GM18858 (cell line): ENCODE data around the gene TDRD15.
"Not testable (repeated sequence)": the region's sequence is repeated elsewhere in the genome, so short reads cannot be mapped to it uniquely, and the experiment has no call there.

Experiments used
- ATAC-seq: cut with Tn5 transposase; IDR thresholded peaks from one replicate; pipeline ENCODE4 v1.9.1; 2021; ENCODE audit not compliant: unreplicated experiment

The TDRD15 gene

DNA sequence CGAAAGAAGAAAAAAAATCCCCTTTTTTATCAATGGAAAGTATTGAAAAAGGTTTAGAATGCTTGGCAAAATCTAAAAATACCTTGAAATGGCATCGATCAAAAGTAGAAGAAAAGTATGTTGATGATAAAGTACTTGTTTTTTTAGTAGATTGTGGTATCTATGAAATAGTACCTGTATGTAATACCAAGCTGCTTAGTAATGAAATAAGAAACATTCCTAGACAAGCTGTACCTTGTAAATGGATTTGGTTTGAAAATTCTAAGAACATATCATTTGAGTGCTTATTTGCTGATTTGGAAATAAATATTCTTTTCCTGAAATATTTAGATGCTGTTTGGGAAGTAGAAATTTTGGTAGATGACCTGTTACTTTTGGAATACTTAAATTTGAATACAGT, 18.4 kb downstream of the TDRD15 start:
- ATAC-seq, result no peak

- ATAC-seq, result no peak
Observed at GRCh38 chr2:21146638-21147037, 22.9 kb downstream of the TDRD15 start.

DNA sequence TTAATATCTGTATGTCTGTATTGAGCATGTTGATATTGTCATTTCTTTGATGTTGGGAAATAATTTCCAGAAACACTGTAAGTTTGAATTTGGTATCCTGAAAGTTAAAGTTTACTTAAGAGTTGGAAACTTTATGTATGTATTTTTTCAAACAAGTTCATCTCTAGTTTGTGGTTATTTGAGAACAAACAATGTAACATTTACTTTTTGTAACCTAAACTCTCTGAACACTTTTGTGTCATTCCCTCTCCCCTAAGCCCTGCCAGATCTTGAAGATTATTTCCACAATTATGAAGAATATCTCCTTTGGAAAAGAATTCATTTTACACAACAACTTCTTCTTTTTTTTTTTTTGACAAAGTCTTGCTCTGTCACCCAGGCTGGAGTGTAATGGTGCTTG, 24.9 kb downstream of the TDRD15 start:
- no peak for ATAC-seq

GRCh38 chr2:21151234-21151633, 27.5 kb downstream of the TDRD15 start:
- ATAC-seq, result not testable (repeated sequence)

- ATAC-seq, result no peak
Observed at GRCh38 chr2:21155365-21156136, 31.8 kb downstream of the TDRD15 start.

- no peak for ATAC-seq
Observed at GRCh38 chr2:21161122-21161521, 37.4 kb downstream of the TDRD15 start.

DNA sequence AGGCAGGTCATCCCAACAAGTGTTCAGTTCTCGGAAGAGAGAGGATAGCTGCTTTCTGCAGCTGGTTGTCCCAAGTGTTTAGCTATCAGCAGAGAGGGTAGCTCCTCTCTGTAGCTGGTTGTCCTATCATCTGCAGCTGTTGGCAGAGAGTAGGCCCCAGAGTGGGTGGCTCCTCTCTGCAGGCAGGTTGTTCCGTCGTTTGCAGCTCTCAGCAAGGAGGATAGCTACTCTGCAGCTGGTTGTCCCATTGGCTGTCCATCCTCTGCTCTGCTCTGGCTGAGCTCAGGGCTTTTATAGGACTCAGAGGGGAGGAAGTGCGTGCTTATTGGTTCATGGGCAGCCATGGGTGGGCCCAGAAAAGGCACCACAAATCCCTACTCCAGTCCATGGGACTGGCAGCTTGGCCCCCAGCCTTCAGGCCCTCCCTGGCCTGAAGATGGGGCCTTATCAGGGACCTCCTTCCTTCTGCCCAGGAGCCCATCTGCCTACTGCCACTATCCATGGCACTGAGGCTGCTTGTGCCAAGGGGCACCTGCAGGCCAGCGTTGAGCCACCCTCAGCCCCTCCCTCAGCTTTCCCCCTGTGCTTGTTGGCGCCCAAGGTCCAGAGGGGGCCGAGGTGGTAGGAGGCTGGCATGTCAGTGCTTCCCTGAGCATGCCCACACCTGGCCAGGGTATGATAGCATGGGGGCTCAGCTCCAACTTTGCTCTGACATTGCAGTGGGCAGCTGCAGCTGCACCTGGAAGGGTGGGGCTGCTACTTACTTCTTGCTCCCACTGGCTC, 38.3 kb downstream of the TDRD15 start:
- ATAC-seq, result no peak

DNA sequence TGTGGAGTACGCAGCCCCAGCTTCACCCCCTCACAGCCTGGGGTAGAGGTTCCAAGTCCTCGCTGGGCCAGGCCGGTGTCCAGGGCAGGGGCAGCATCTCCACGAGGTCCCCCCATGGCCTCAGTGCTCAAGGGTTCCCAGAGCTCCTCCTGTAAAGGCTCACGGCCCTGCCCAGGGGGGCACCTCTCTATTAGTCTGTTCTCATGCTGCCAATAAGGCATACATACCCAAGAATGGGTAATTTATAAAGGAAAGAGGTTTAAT, 38.8 kb downstream of the TDRD15 start:
- no peak for ATAC-seq

DNA sequence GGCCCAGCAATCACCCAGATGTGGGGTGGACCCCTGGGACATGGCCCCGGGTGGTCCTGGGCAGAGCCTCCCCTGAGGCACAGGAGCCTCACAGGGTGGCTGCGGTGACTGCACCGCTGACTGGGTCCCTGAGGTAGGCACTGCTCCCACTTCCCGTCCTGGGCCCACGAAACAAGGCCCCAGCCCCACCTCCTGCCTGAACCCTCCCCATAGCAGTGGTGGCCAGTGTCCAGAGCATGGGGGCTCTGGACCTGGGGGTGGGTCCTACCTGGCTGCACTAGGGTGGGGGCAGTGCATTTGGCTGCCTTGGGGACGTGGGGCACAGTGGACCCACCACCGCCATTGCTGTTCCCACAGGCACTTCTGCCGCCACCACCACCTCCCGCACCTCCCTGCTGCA, 39.4 kb downstream of the TDRD15 start:
- ATAC-seq, result no peak

GRCh38 chr2:21165350-21165749, 41.6 kb downstream of the TDRD15 start:
- no peak for ATAC-seq

DNA sequence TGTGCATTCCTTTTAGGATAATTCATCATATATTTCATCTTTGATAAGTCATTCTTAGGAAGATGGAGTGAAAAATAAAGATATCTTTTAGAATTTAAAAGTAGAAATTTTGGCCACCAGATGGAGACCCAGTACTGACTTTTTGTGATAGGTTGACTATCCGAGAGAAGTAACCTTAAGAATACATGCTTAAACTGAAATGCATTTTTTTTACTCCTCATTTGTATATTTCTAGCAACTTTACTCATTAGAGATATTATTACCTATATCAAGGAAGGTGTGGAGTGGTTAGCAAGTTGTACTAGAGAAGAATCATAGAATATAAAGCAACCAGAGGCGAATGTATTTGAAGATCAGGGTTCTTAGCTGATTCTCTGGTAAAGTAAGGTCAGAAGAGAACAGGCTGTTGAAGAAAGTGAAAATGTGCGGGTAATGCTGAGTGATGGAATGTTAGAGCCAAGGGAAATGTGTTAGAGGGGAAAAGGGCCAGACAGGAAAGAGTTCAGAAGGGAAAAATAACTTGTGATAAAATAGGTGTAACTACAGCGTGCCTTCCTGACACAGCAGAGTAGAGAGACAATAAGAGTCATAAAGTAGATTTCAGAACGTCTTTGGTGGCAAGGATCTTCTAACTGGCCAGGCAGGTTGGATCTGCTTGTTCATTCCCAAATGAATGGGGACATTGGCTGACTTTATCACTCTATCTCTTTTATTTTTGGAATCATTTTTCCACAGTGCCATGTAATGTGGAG, 52.3 kb downstream of the TDRD15 start:
- no peak for ATAC-seq

DNA sequence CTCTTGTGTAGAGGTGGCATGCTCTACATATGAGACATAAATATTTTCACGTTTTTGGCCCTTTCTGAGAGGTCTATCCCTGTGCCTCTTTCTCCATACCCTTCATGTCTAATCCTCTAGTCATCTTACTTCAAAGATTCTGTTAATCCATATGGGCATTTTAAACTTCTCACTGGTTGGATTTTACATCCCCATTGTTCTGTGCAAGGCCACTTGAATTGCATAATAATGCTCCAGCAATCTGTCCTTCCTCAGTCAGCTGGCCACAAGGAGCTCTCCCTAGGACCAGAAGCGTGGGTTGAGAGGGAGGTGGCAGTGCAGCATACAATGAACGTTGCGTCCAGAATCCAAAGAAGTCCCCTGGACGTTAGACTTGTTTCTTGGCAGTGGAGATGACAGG, 58.2 kb downstream of the TDRD15 start:
- no peak for ATAC-seq

DNA sequence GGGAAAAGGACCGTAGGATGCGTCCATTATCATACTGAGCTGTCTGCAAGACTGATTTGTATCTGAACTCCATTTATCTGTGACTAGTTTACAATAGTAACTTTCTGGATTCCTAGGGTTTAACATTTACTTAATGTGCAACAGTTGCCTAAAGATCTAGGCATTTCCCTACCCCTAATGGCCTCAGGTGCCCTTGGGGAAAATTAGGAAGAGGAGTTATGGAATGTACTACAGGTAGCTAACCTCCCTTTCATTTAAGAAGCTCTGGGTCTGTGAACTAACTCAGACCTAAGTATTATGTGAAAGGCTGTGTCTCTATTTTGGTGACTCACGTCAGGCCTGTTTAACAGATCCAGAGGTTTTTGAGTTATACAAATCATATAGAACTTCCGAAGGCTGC, 59.5 kb downstream of the TDRD15 start:
- ATAC-seq, result no peak

DNA sequence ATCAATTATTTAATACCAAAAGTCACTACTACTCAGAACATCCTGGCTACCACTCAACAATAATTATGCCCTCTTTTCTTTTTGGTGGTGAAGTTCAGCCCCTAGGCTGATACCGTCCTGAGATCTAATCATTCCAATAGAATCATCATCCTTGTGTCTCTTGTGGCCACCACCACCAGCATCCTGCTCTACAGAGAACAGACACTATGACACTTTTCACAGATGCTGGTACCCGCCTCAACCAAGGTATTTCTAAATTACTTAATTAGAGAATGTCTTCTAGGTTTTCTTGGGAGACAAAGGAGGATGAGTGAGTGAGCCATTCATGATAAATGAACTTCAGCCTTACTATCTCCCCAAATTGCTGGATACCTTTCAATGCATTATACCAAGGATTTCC, 60.0 kb downstream of the TDRD15 start:
- ATAC-seq, result no peak

DNA sequence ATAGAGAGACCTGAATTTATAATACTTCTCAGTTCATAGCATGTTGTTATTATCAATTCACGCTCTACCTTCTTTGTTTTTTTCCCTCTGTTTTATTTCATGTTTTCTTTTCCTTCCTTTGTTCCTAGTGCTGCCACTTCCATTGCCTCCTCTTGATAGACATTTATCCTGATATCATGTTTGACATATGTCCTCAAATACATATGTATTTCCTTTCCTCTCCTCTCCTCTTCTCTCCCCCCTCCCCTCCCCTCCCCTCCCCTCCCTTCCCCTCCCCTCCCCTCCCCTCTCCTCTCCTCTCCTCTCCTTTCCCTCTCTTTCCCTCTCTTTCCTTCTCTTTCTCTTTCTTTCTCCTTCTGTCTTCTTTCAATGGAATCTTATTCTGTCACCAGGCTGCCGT, 67.8 kb downstream of the TDRD15 start:
- no peak for ATAC-seq
